ENCODE data around the gene DAP3.

DNA sequence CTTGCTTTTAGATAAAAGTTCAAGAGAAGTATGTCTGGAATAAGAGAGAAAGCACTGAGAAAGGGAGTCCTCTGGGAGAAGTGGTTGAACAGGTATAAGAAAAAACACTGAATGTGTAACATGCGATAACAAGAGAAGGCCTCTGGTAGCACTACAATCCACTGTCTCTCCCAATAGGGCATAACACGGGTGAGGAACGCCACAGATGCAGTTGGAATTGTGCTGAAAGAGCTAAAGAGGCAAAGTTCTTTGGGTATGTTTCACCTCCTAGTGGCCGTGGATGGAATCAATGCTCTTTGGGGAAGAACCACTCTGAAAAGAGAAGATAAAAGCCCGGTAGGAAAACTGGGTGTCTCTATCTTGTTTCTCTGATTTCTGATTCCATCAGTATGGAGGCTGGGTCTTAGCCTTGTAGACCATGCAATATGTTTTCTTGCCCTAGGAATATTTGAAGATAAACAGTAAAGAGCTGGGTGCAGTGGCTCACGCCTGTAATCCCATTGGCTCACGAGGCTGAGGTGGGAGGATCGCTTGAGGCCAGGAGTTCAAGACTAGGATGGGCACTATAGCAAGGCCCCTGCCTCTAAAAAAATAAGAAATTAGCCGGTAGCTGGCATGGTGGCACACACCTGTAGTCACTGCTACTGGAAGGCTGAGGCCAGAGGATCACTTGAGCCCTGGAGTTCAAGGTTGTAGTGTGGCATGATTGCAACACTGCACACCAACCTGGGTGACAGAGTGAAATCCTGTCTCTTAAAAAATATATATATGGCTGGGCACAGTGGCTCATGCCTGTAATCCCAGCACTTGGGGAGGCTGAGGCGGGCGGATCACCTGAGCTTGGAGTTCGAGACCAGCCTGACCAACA lies 40.4 kb downstream of the DAP3 start:
- TF ChIP-seq, protein P1, sequence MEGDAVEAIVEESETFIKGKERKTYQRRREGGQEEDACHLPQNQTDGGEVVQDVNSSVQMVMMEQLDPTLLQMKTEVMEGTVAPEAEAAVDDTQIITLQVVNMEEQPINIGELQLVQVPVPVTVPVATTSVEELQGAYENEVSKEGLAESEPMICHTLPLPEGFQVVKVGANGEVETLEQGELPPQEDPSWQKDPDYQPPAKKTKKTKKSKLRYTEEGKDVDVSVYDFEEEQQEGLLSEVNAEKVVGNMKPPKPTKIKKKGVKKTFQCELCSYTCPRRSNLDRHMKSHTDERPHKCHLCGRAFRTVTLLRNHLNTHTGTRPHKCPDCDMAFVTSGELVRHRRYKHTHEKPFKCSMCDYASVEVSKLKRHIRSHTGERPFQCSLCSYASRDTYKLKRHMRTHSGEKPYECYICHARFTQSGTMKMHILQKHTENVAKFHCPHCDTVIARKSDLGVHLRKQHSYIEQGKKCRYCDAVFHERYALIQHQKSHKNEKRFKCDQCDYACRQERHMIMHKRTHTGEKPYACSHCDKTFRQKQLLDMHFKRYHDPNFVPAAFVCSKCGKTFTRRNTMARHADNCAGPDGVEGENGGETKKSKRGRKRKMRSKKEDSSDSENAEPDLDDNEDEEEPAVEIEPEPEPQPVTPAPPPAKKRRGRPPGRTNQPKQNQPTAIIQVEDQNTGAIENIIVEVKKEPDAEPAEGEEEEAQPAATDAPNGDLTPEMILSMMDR (conservative IDR thresholded peaks at IDR 0.05; ENCODE audit: low read length), result peak; percentile 78
- TF ChIP-seq EZH2phosphoT487 (IDR thresholded peaks at IDR 0.05; ENCODE audit: borderline replicate concordance), result no peak

All from Loucy (cell line).